Measurements from ENCODE around the gene FRA10AC1. TPM values are rescaled to one million over a fixed set of nuclear protein-coding genes. Genes with fewer than 3 reads are reported as not detected.

Gene FRA10AC1
- total RNA-seq, 1 experiment from 2014 or later: 6.5 TPM

DNA sequence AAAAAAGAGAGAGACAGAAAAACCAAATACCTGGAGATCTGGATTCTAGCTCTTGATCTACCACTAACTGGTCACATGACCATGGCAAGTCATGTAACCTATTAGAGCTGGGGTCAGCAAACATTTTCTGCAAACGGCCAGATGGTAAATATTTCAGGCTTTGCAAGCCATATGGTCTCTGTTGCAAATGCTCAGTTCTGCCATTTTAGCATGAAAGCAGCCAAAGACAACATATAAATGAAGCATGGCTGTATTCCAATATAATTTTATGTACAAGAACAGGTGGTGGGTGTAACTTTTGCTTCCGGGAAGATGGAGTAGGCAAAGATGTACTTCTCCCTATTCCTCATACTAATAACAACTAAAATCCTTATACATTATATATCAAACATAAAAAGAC is 6.7 kb downstream of the FRA10AC1 start:
- CTCF ChIA-PET: no interaction called here
- H3K9me3 Mint-ChIP-seq (ENCODE audit: low read depth, unreplicated experiment): no peaks in the 10 kb centered on the region
- peaks cover 5% of the 10 kb centered on the region for H3K36me3 Mint-ChIP-seq (ENCODE audit: insufficient read depth, unreplicated experiment)
- DNase-seq: no peak
- H3K4me1 Mint-ChIP-seq (ENCODE audit: low read depth, unreplicated experiment): no peaks in the 10 kb centered on the region
- H3K27ac Mint-ChIP-seq (ENCODE audit: unreplicated experiment): no peak overlapping the region
- intact Hi-C loops (cut with micrococcal nuclease; ENCODE audit: unreplicated experiment): no loop called here
- BruUV-seq (replicated peaks): no TSS peak
- TF ChIP-seq, protein P1, sequence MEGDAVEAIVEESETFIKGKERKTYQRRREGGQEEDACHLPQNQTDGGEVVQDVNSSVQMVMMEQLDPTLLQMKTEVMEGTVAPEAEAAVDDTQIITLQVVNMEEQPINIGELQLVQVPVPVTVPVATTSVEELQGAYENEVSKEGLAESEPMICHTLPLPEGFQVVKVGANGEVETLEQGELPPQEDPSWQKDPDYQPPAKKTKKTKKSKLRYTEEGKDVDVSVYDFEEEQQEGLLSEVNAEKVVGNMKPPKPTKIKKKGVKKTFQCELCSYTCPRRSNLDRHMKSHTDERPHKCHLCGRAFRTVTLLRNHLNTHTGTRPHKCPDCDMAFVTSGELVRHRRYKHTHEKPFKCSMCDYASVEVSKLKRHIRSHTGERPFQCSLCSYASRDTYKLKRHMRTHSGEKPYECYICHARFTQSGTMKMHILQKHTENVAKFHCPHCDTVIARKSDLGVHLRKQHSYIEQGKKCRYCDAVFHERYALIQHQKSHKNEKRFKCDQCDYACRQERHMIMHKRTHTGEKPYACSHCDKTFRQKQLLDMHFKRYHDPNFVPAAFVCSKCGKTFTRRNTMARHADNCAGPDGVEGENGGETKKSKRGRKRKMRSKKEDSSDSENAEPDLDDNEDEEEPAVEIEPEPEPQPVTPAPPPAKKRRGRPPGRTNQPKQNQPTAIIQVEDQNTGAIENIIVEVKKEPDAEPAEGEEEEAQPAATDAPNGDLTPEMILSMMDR (IDR thresholded peaks at IDR 0.05; ENCODE audit: unreplicated experiment): no peak
- no peaks in the 10 kb centered on the region for H3K27me3 Mint-ChIP-seq (ENCODE audit: unreplicated experiment)
- H3K4me3 Mint-ChIP-seq (ENCODE audit: low read depth, unreplicated experiment): no peak overlapping the region

DNA sequence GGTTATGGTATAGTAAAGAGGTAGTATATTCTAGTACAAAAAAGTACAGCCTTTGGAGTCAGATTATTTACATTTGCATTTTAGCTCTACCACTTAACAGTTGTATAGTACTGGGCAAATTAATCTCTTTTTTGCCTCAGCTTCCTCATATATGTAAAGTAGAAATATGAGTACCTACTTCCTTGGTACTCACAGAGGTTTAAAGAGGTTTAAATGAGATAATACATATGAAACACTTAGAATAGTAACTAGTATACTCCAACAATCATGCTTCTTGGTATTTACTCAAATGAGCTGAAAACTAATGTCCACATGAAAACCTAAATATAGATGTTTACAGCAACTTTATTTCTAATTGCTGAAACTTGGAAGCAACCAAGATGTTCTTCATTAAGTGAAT is 14.7 kb downstream of the FRA10AC1 start:
- no peak overlapping the region for H3K27ac Mint-ChIP-seq (ENCODE audit: unreplicated experiment)
- BruUV-seq (replicated peaks): no TSS peak
- H3K9me3 Mint-ChIP-seq (ENCODE audit: low read depth, unreplicated experiment): no peaks in the 10 kb centered on the region
- CTCF ChIA-PET: no interaction called here
- peaks cover under 1% of the 10 kb centered on the region for H3K36me3 Mint-ChIP-seq (ENCODE audit: insufficient read depth, unreplicated experiment)
- H3K27me3 Mint-ChIP-seq (ENCODE audit: unreplicated experiment): no peaks in the 10 kb centered on the region
- no peaks in the 10 kb centered on the region for H3K4me1 Mint-ChIP-seq (ENCODE audit: low read depth, unreplicated experiment)
- TF ChIP-seq, protein P1 (IDR thresholded peaks at IDR 0.05; ENCODE audit: unreplicated experiment): no peak
- intact Hi-C loops (cut with micrococcal nuclease; ENCODE audit: unreplicated experiment): no loop called here
- H3K4me3 Mint-ChIP-seq (ENCODE audit: low read depth, unreplicated experiment): no peak overlapping the region
- no peak for DNase-seq

DNA sequence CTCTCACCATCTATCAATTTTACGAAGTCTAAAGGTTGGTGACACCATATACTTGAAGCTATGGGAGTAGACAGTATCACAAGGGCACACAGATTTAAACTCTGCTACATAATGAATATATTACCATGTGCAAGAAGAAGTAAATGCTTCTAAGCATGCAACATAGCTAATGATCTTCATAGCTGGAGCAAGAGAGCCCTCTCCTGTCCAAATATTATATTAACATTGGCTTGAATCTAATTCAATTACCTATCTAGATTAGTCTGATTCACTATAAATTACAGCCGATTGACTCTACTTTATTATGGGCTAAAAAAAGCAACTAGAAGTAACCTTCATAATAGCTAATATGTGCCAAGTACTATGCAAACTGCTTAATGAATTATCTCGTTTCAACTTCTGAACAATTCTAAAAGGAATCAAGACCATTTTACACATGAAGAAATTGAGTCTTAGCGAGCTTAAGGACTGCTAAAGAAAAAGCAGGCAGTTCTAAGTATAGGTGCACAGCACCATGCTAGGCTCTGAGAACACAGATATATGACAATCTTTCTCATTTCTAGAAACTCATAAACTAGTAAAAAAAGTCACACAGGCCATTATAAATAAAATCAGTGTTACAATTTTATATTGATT is 21.9 kb downstream of the FRA10AC1 start:
- DNase-seq: no peak
- BruUV-seq (replicated peaks): no TSS peak
- no peak overlapping the region for H3K4me3 Mint-ChIP-seq (ENCODE audit: low read depth, unreplicated experiment)
- no peaks in the 10 kb centered on the region for H3K36me3 Mint-ChIP-seq (ENCODE audit: insufficient read depth, unreplicated experiment)
- H3K9me3 Mint-ChIP-seq (ENCODE audit: low read depth, unreplicated experiment): no peaks in the 10 kb centered on the region
- H3K27ac Mint-ChIP-seq (ENCODE audit: unreplicated experiment): no peak overlapping the region
- H3K4me1 Mint-ChIP-seq (ENCODE audit: low read depth, unreplicated experiment): no peaks in the 10 kb centered on the region
- CTCF ChIA-PET: interaction anchor here (0.5 to 3.8 kb wide), 6 partner anchors 126 to 717 kb away, joined by 3 to 69 read pairs (median 5); no protein-coding TSS in a partner anchor
- no peaks in the 10 kb centered on the region for H3K27me3 Mint-ChIP-seq (ENCODE audit: unreplicated experiment)
- intact Hi-C loops (cut with micrococcal nuclease; ENCODE audit: unreplicated experiment): loop anchor here (1.0 to 2.0 kb wide), 2 partner anchors 125 to 194 kb away; no protein-coding TSS in a partner anchor
- TF ChIP-seq, protein P1 (IDR thresholded peaks at IDR 0.05; ENCODE audit: unreplicated experiment): peak; percentile 25

DNA sequence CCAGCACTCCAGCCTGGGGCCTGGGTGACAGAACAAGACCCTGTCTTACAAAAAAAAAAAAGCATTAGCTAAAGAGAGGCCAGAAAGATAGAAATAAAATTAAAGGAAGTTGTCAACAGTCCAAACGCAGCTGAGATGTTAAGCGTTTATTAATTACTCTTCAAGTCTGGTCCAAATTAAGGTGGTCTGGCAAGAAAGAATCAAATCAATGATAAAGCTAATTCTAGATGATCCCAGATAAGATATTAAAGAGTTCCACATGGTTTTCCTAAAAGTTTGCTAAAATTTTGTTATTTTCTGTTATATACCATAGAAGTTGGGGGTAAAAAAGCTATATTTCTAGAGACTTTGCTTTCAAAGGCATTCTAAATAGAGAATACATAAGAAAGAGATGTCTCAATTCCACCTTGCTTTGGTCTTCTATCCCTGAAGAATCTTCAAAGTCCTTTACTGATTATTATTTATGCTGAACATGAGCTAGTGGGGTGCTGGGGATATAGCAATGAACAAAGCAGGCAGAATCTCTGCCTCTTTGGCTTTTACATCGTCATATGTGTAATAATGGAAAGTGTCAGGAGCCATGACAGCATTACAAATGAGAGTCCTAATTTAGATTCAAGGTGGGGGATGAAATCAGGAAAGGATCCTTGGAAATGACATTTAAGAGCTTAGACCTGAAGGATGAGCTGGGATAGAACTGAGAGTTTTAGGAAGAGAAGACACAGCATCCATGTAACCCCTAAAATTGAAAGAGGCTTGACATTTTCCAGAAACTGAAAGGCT is 23.4 kb downstream of the FRA10AC1 start:
- CTCF ChIA-PET: interaction anchor here (0.7 to 3.8 kb wide), 4 partner anchors 102 to 405 kb away, joined by 3 to 69 read pairs (median 3); no protein-coding TSS in a partner anchor

More for the DNA sequence above, 23.4 kb downstream of the FRA10AC1 start:
- no peak overlapping the region for H3K27ac Mint-ChIP-seq (ENCODE audit: unreplicated experiment)
- H3K4me1 Mint-ChIP-seq (ENCODE audit: low read depth, unreplicated experiment): no peaks in the 10 kb centered on the region
- intact Hi-C loops (cut with micrococcal nuclease; ENCODE audit: unreplicated experiment): no loop called here
- no TSS peak for BruUV-seq (replicated peaks)
- H3K27me3 Mint-ChIP-seq (ENCODE audit: unreplicated experiment): no peaks in the 10 kb centered on the region
- no peak for DNase-seq
- H3K36me3 Mint-ChIP-seq (ENCODE audit: insufficient read depth, unreplicated experiment): no peaks in the 10 kb centered on the region
- H3K4me3 Mint-ChIP-seq (ENCODE audit: low read depth, unreplicated experiment): no peak overlapping the region
- no peaks in the 10 kb centered on the region for H3K9me3 Mint-ChIP-seq (ENCODE audit: low read depth, unreplicated experiment)
- TF ChIP-seq, protein P1 (IDR thresholded peaks at IDR 0.05; ENCODE audit: unreplicated experiment): no peak

Data from Calu3 (cell line).